Eye (tissue), 1 donor: ENCODE measurements around the gene PDK1.

ENCODE experiments used
- DNase-seq: peaks from one replicate; pipeline ENCODE4 v3.0.0-alpha.2; 2015

PDK1 gene

GRCh38 chr2:172655091-172655837 is 99.4 kb downstream of the PDK1 start:
- no peak for DNase-seq

GRCh38 chr2:172655838-172656573 is 100.1 kb downstream of the PDK1 start:
- DNase-seq: no peak
